H9 (cell line): ENCODE results near the gene YAF2. TPM values are rescaled to one million over a fixed set of nuclear protein-coding genes. Genes with fewer than 3 reads are reported as not detected.

Experiments used
- DNase-seq: peaks from one replicate; pipeline ENCODE4 v3.0.0-alpha.2; 2017
- H2AFZ ChIP-seq: one replicate; pipeline ENCODE4 v1.6.1; 2013; ENCODE audit warnings: mild to moderate bottlenecking, low read length, control low read depth, moderate library complexity
- H2AK5ac ChIP-seq: 2 replicates; pipeline ENCODE4 v1.6.1; 2013; ENCODE audit warnings: low read length, control low read depth, mixed read lengths; ENCODE audit not compliant: insufficient read length
- H2BK120ac ChIP-seq: one replicate; pipeline ENCODE4 v1.6.1; 2013; ENCODE audit warnings: low read depth, mild to moderate bottlenecking, low read length, control low read depth, inconsistent platforms; ENCODE audit not compliant: poor library complexity, severe bottlenecking
- H2BK12ac ChIP-seq: 2 replicates; pipeline ENCODE4 v1.6.1; 2013; ENCODE audit warnings: low read length, control low read depth, mixed read lengths, low read depth; ENCODE audit not compliant: insufficient read length
- H2BK15ac ChIP-seq: 2 replicates; pipeline ENCODE4 v1.6.1; 2013; ENCODE audit warnings: low read depth, low read length, control low read depth
- H2BK20ac ChIP-seq: one replicate; pipeline ENCODE4 v1.6.1; 2013; ENCODE audit warnings: low read depth, mild to moderate bottlenecking, low read length, control low read depth, inconsistent platforms; ENCODE audit not compliant: poor library complexity, severe bottlenecking
- H2BK5ac ChIP-seq: 2 replicates; pipeline ENCODE4 v1.6.1; 2013; ENCODE audit warnings: low read length, control low read depth, mixed read lengths; ENCODE audit not compliant: insufficient read length
- H3K14ac ChIP-seq: 2 replicates; pipeline ENCODE4 v1.6.1; 2013; ENCODE audit warnings: low read length, control low read depth; ENCODE audit not compliant: insufficient read depth
- H3K18ac ChIP-seq: 2 replicates; pipeline ENCODE4 v1.6.1; 2013; ENCODE audit warnings: low read depth, mild to moderate bottlenecking, mixed read lengths, low read length, control low read depth; ENCODE audit not compliant: insufficient read length
- H3K23ac ChIP-seq: 2 replicates; pipeline ENCODE4 v1.6.1; 2013; ENCODE audit warnings: low read length, control low read depth, mixed read lengths, low read depth; ENCODE audit not compliant: insufficient read length
- H3K23me2 ChIP-seq: 2 replicates; pipeline ENCODE4 v1.6.1; 2013; ENCODE audit warnings: low read depth, mild to moderate bottlenecking, mixed read lengths, low read length, control low read depth; ENCODE audit not compliant: insufficient read length, poor library complexity, severe bottlenecking
- H3K27ac ChIP-seq: 2 replicates; pipeline ENCODE4 v1.5.1; 2013; ENCODE audit warnings: low read length, control low read depth, mixed read lengths, low read depth; ENCODE audit not compliant: insufficient read length
- H3K27me3 ChIP-seq: 2 replicates; pipeline ENCODE4 v1.6.1; 2013; ENCODE audit warnings: low read length, control low read depth, inconsistent platforms; ENCODE audit not compliant: insufficient read depth
- H3K4ac ChIP-seq: 2 replicates; pipeline ENCODE4 v1.6.1; 2013; ENCODE audit warnings: low read depth, mild to moderate bottlenecking, control low read depth, inconsistent platforms, low read length, moderate library complexity
- H3K4me1 ChIP-seq: 2 replicates; pipeline ENCODE4 v1.6.1; 2013; ENCODE audit warnings: low read length, control low read depth, inconsistent platforms; ENCODE audit not compliant: insufficient read depth
- H3K4me2 ChIP-seq: 2 replicates; pipeline ENCODE4 v1.6.1; 2013; ENCODE audit warnings: low read length, control low read depth, mixed read lengths; ENCODE audit not compliant: insufficient read length, insufficient read depth
- H3K56ac ChIP-seq: 2 replicates; pipeline ENCODE4 v1.6.1; 2013; ENCODE audit warnings: low read depth, mild to moderate bottlenecking, mixed read lengths, low read length, control low read depth; ENCODE audit not compliant: insufficient read length
- H3K79me1 ChIP-seq: 2 replicates; pipeline ENCODE4 v1.6.1; 2013; ENCODE audit warnings: low read depth, mild to moderate bottlenecking, moderate library complexity, low read length, control low read depth, inconsistent platforms; ENCODE audit not compliant: insufficient read depth, poor library complexity, severe bottlenecking
- H3K79me2 ChIP-seq: 2 replicates; pipeline ENCODE4 v1.6.1; 2013; ENCODE audit warnings: low read length, control low read depth, inconsistent platforms; ENCODE audit not compliant: insufficient read depth
- H3K9ac ChIP-seq: 2 replicates; pipeline ENCODE4 v1.6.1; 2013; ENCODE audit warnings: low read length, control low read depth, mixed read lengths; ENCODE audit not compliant: insufficient read length; ENCODE audit errors: extremely low read depth
- H3K9me3 ChIP-seq: one replicate; pipeline ENCODE4 v1.6.1; 2013; ENCODE audit warnings: low read depth, low read length, inconsistent platforms; ENCODE audit not compliant: control insufficient read depth
- H3T11ph ChIP-seq: one replicate; pipeline ENCODE4 v1.6.1; 2013; ENCODE audit warnings: mild to moderate bottlenecking, low read length, control low read depth, inconsistent platforms
- H4K20me1 ChIP-seq: one replicate; pipeline ENCODE4 v1.6.1; 2013; ENCODE audit not compliant: control insufficient read depth, insufficient read length, insufficient read depth
- H4K5ac ChIP-seq: 2 replicates; pipeline ENCODE4 v1.6.1; 2013; ENCODE audit warnings: low read depth, mild to moderate bottlenecking, mixed read lengths, low read length, control low read depth; ENCODE audit not compliant: insufficient read length
- H4K8ac ChIP-seq: replicated peaks from 2 replicates; pipeline ENCODE4 v1.6.1; 2013; ENCODE audit warnings: low read length, control low read depth, mixed read lengths, low read depth; ENCODE audit not compliant: insufficient read length
- H4K91ac ChIP-seq: 2 replicates; pipeline ENCODE4 v1.6.1; 2013; ENCODE audit warnings: low read depth, mild to moderate bottlenecking, moderate library complexity, mixed read lengths, low read length, control low read depth; ENCODE audit not compliant: insufficient read length
- H3K27ac Mint-ChIP-seq, 3 experiments: 2 replicates in 2 of 3; 3 replicates in 1 of 3; pipeline ENCODE4 v1.8.0; 2020 to 2021; ENCODE audit warnings: mixed read lengths in 3 of 3, mild to moderate bottlenecking in 1 of 3, moderate library complexity in 1 of 3
- H3K27me3 Mint-ChIP-seq: 2 replicates; pipeline ENCODE4 v1.8.0; 2021; ENCODE audit warnings: low read depth, mild to moderate bottlenecking, moderate library complexity, mixed read lengths
- H3K36me3 Mint-ChIP-seq, 3 experiments: 2 replicates in 2 of 3; 3 replicates in 1 of 3; pipeline ENCODE4 v1.8.0; 2020 to 2021; ENCODE audit warnings: low read depth in 3 of 3, mixed read lengths in 3 of 3; ENCODE audit not compliant: insufficient read depth in 1 of 3
- H3K4me1 Mint-ChIP-seq, 2 experiments: 2 replicates each; pipeline ENCODE4 v1.8.0; 2020; ENCODE audit warnings: mixed read lengths in 2 of 2
- H3K4me3 Mint-ChIP-seq, 2 experiments: 2 replicates in 1 of 2; 3 replicates in 1 of 2; pipeline ENCODE4 v1.8.0; 2020 to 2021; ENCODE audit warnings: mild to moderate bottlenecking in 2 of 2, mixed read lengths in 2 of 2, moderate library complexity in 1 of 2
- H3K9me3 Mint-ChIP-seq, 2 experiments: 2 replicates in 1 of 2; 3 replicates in 1 of 2; pipeline ENCODE4 v1.8.0; 2020; ENCODE audit warnings: mild to moderate bottlenecking in 2 of 2, mixed read lengths in 2 of 2, moderate library complexity in 1 of 2
- total RNA-seq: library from RNA; stranded (reverse); gene quantifications from 2 replicates; pipeline ENCODE4 v1.2.1, GENCODE V29; 2021
- TF ChIP-seq, protein P1 (sequence below): fragments of 200-600 bp; sonication (generic); conservative IDR thresholded peaks from 3 replicates; pipeline ENCODE4 v1.8.0; 2021; ENCODE audit warnings: antibody characterized with exemption, mild to moderate bottlenecking

YAF2 gene
- total RNA-seq, 1 experiment from 2014 or later, result 1.9 TPM

DNA sequence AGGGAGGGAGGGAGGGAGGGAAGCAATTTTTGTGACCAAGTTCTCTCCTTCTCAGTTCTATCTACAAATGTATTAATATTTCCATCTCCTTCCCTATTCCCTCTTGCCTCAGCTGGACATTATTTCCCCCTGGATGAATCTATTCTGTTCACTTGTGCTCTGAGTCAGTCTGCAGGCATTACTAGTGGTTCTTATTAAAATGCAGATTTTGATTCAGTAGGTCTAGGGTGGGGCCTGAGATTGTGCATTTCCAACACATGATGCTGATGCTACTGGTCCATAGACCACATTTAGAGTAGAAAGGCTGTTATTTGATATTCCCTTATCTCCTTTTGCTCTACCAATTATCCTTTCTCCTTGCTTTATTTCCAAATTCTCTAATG is 40.1 kb upstream of the YAF2 start:
- H4K5ac ChIP-seq, result no peak overlapping the region
- H2BK120ac ChIP-seq, result no peak overlapping the region
- H2BK20ac ChIP-seq, result no peak overlapping the region
- peaks cover 0 to 2% of the 10 kb centered on the region in 2 experiments; a peak in 3 of 5 replicates for H3K9me3 Mint-ChIP-seq
- H4K91ac ChIP-seq, result no peak overlapping the region
- no peak overlapping the region for H4K8ac ChIP-seq
- no peak overlapping the region for H2BK12ac ChIP-seq
- H3K56ac ChIP-seq, result no peak overlapping the region
- no peak for DNase-seq
- H3K4me3 Mint-ChIP-seq, result no peak overlapping the region
- peaks cover 26% of the 10 kb centered on the region for H3K27me3 Mint-ChIP-seq
- no peaks in the 10 kb centered on the region for H3K79me2 ChIP-seq
- H4K20me1 ChIP-seq, result no peaks in the 10 kb centered on the region
- no peak overlapping the region for H2AK5ac ChIP-seq
- H3K36me3 Mint-ChIP-seq, result no peaks in the 10 kb centered on the region
- no peaks in the 10 kb centered on the region for H3K4me1 ChIP-seq
- H3K4me2 ChIP-seq, result no peak overlapping the region
- no peak overlapping the region for H3K23ac ChIP-seq
- H3K14ac ChIP-seq, result no peak overlapping the region
- no peaks in the 10 kb centered on the region for H3K79me1 ChIP-seq
- no peak overlapping the region for H3K4ac ChIP-seq
- H2AFZ ChIP-seq, result no peak overlapping the region
- H3K18ac ChIP-seq, result no peak overlapping the region
- H3K27ac Mint-ChIP-seq, result no peak overlapping the region
- TF ChIP-seq, protein P1, sequence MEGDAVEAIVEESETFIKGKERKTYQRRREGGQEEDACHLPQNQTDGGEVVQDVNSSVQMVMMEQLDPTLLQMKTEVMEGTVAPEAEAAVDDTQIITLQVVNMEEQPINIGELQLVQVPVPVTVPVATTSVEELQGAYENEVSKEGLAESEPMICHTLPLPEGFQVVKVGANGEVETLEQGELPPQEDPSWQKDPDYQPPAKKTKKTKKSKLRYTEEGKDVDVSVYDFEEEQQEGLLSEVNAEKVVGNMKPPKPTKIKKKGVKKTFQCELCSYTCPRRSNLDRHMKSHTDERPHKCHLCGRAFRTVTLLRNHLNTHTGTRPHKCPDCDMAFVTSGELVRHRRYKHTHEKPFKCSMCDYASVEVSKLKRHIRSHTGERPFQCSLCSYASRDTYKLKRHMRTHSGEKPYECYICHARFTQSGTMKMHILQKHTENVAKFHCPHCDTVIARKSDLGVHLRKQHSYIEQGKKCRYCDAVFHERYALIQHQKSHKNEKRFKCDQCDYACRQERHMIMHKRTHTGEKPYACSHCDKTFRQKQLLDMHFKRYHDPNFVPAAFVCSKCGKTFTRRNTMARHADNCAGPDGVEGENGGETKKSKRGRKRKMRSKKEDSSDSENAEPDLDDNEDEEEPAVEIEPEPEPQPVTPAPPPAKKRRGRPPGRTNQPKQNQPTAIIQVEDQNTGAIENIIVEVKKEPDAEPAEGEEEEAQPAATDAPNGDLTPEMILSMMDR, result no peak
- H2BK5ac ChIP-seq, result no peak overlapping the region
- H3K27ac ChIP-seq, result no peak overlapping the region
- H3T11ph ChIP-seq, result no peak overlapping the region
- H3K9me3 ChIP-seq, result no peaks in the 10 kb centered on the region
- H3K4me1 Mint-ChIP-seq, result peaks cover 4 to 5% of the 10 kb centered on the region in 2 experiments
- no peaks in the 10 kb centered on the region for H3K23me2 ChIP-seq
- no peak overlapping the region for H2BK15ac ChIP-seq
- H3K9ac ChIP-seq, result no peak overlapping the region
- no peaks in the 10 kb centered on the region for H3K27me3 ChIP-seq
